A549 (cell line): ENCODE results near the gene ARAP3. TPM values are rescaled to one million over a fixed set of nuclear protein-coding genes. Genes with fewer than 3 reads are reported as not detected.
A peak's percentile ranks its signal among the peaks of the same experiment; 100 is the strongest.

Experiments used
- ATAC-seq, 2 experiments: fragments of 200-7000 bp in 1 of 2; fragments of >200 bp in 1 of 2; cut with Nextera tagmentation in 1 of 2; cut with Tn5 transposase in 1 of 2; 3 replicates each; pipeline versions ENCODE4 v1.8.0 to v1.9.1; 2018 to 2020; ENCODE audit warnings: mild to moderate bottlenecking in 1 of 2, moderate library complexity in 1 of 2
- CTCF ChIA-PET: fragments of 300-600 bp; sonication (Branson Sonifier 250); formaldehyde crosslinking; extraction: SDS; loops from one replicate; lab custom pipeline; 2021; ENCODE audit warnings: antibody characterized with exemption, inconsistent platforms; lab: Yijun Ruan, JAX
- POLR2A ChIA-PET: fragments of 350-600 bp; formaldehyde crosslinking; extraction: SDS; loops from one replicate; lab custom pipeline; 2021; ENCODE audit warnings: antibody characterized with exemption, inconsistent platforms; lab: Yijun Ruan, JAX
- DNase-seq, 2 experiments: peaks; one replicate each; pipeline versions ENCODE4 v3.0.0 to v3.0.0-alpha.2; 2011 to 2016; ENCODE audit warnings: low read depth in 1 of 2, low spot score in 1 of 2
- FAIRE-seq: peaks from 2 replicates; lab custom pipeline; 2011; peaks lifted over from hg19 to GRCh38; lab: Jason Lieb, UNC
- H3K27ac ChIP-seq, 2 experiments: fragments of >200 bp; sonication (Bioruptor Twin); formaldehyde crosslinking; 3 replicates each; pipeline ENCODE4 v1.5.1; 2016 to 2017
- H3K4me1 ChIP-seq: fragments of >200 bp; sonication (Bioruptor Twin); formaldehyde crosslinking; 3 replicates; pipeline ENCODE4 v1.6.1; 2016
- H3K4me2 ChIP-seq: fragments of >200 bp; sonication (Bioruptor Twin); formaldehyde crosslinking; 3 replicates; pipeline ENCODE4 v1.6.1; 2016
- H3K4me3 ChIP-seq: fragments of >200 bp; sonication (Bioruptor Twin); formaldehyde crosslinking; 3 replicates; pipeline ENCODE4 v1.5.1; 2016
- H3K9me3 ChIP-seq: fragments of >200 bp; sonication (Bioruptor Twin); formaldehyde crosslinking; 3 replicates; pipeline ENCODE4 v1.6.1; 2016
- CBX8 ChIP-seq: fragments of 200-600 bp; sonication (generic); IDR thresholded peaks from 2 replicates; pipeline ENCODE4 v1.6.1; 2016
- CHD4 ChIP-seq: fragments of 200-600 bp; sonication (generic); IDR thresholded peaks from 2 replicates; pipeline ENCODE4 v1.6.1; 2016; ENCODE audit warnings: antibody characterized with exemption, mild to moderate bottlenecking, borderline replicate concordance
- EHMT2 ChIP-seq: fragments of 200-600 bp; sonication (generic); IDR thresholded peaks from 2 replicates; pipeline ENCODE4 v1.6.1; 2016; ENCODE audit warnings: antibody characterized with exemption, low read depth, mild to moderate bottlenecking, moderate library complexity
- ESRRA ChIP-seq: fragments of 150-350 bp; IDR thresholded peaks from 2 replicates; pipeline ENCODE4 v1.6.1; 2014; ENCODE audit warnings: mild to moderate bottlenecking, low read length, borderline replicate concordance
- FOXS1 ChIP-seq: fragments of 250-450 bp; sonication (Bioruptor Pico); IDR thresholded peaks from 2 replicates; pipeline ENCODE4 v1.5.0; 2020; ENCODE audit warnings: mild to moderate bottlenecking, moderate library complexity
- HDAC2 ChIP-seq: fragments of 200-600 bp; sonication (generic); IDR thresholded peaks from 2 replicates; pipeline ENCODE4 v1.6.1; 2016
- HEYL ChIP-seq: fragments of 250-450 bp; sonication (Bioruptor Pico); IDR thresholded peaks from 2 replicates; pipeline ENCODE4 v1.8.0; 2021; ENCODE audit warnings: mild to moderate bottlenecking, moderate library complexity
- HOXB13 ChIP-seq: fragments of 250-450 bp; sonication (Bioruptor Pico); IDR thresholded peaks from 2 replicates; pipeline ENCODE4 v1.5.0; 2020; ENCODE audit warnings: low read depth, mild to moderate bottlenecking, moderate library complexity
- JUNB ChIP-seq: fragments of >200 bp; sonication (Bioruptor Twin); formaldehyde crosslinking; IDR thresholded peaks from 2 replicates; pipeline ENCODE4 v1.6.1; 2016
- KDM1A ChIP-seq: fragments of 200-600 bp; sonication (generic); IDR thresholded peaks from 2 replicates; pipeline ENCODE4 v1.6.1; 2016; ENCODE audit warnings: low read depth, mild to moderate bottlenecking
- KDM5A ChIP-seq: fragments of 200-600 bp; sonication (generic); IDR thresholded peaks from 2 replicates; pipeline ENCODE4 v1.6.1; 2016; ENCODE audit warnings: antibody characterized with exemption, mild to moderate bottlenecking
- MAFK ChIP-seq: fragments of 450-650 bp; IDR thresholded peaks from 2 replicates; pipeline ENCODE4 v1.6.1; 2014; ENCODE audit not compliant: partially characterized antibody
- MAZ ChIP-seq: fragments of 150-350 bp; IDR thresholded peaks from 2 replicates; pipeline ENCODE4 v1.6.1; 2014; ENCODE audit warnings: antibody characterized with exemption, low read depth, low read length, borderline replicate concordance
- NFE2L2 ChIP-seq: fragments of 150-350 bp; conservative IDR thresholded peaks from 2 replicates; pipeline ENCODE4 v1.6.1; 2014; ENCODE audit warnings: low read length
- NPAS2 ChIP-seq: fragments of 250-450 bp; sonication (Bioruptor Pico); IDR thresholded peaks from 2 replicates; pipeline ENCODE4 v1.8.0; 2022; ENCODE audit warnings: mild to moderate bottlenecking, moderate library complexity, borderline replicate concordance
- POLR2A ChIP-seq: IDR thresholded peaks from 2 replicates; pipeline ENCODE4 v1.6.1; 2012; ENCODE audit warnings: mild to moderate bottlenecking, low read length
- POLR2AphosphoS2 ChIP-seq: conservative IDR thresholded peaks from 2 replicates; pipeline ENCODE4 v1.6.1; 2012; ENCODE audit warnings: low read length, improper control_type of control experiment, inconsistent platforms
- RAD21 ChIP-seq, 2 experiments: fragments of >200 bp in 1 of 2; sonication (Bioruptor Twin) in 1 of 2; formaldehyde crosslinking in 1 of 2; IDR thresholded peaks in 1 of 2; conservative IDR thresholded peaks in 1 of 2; 2 replicates in 1 of 2; 3 replicates in 1 of 2; pipeline ENCODE4 v1.6.1; 2012 to 2018; ENCODE audit warnings: inconsistent platforms in 1 of 2
- RCOR1 ChIP-seq: fragments of 150-350 bp; IDR thresholded peaks from 2 replicates; pipeline ENCODE4 v1.6.1; 2014; ENCODE audit warnings: antibody characterized with exemption, low read length, low read depth
- RFX5 ChIP-seq: fragments of 450-650 bp; IDR thresholded peaks from 2 replicates; pipeline ENCODE4 v1.7.1; 2014; ENCODE audit warnings: antibody characterized with exemption, mild to moderate bottlenecking, moderate library complexity
- RNF2 ChIP-seq: fragments of 200-600 bp; sonication (generic); IDR thresholded peaks from 2 replicates; pipeline ENCODE4 v1.6.1; 2016; ENCODE audit warnings: low read depth, mild to moderate bottlenecking, antibody characterized with exemption, moderate library complexity, borderline replicate concordance
- TFCP2L1 ChIP-seq: fragments of 250-450 bp; sonication (Bioruptor Pico); IDR thresholded peaks from 2 replicates; pipeline ENCODE4 v1.5.0; 2021; ENCODE audit warnings: mild to moderate bottlenecking
- TP53 ChIP-seq: fragments of 250-450 bp; sonication (Bioruptor Pico); IDR thresholded peaks from 2 replicates; pipeline ENCODE4 v1.5.0; 2021; ENCODE audit warnings: mild to moderate bottlenecking, moderate library complexity
- ZSCAN20 ChIP-seq: fragments of 250-450 bp; sonication (Bioruptor Pico); IDR thresholded peaks from 2 replicates; pipeline ENCODE4 v1.8.0; 2022; ENCODE audit warnings: mild to moderate bottlenecking, moderate library complexity
- WGBS: methylation state at CpG from one replicate; pipeline ENCODE4 v1.1.6; 2017; ENCODE audit errors: missing lambda C conversion rate; 5-methylcytosine and 5-hydroxymethylcytosine counted together
- polyA plus RNA-seq, 4 experiments: library from polyadenylated mRNA; depleted of rRNA in 3 of 4; stranded (reverse); fragments of >200 nt; fragmentation: RNase III in 1 of 4; extraction: RNeasy Plus Mini Kit Qiagen cat#74134 plus additional on column Dnase treatment in 1 of 4; gene quantifications; 2 replicates in 3 of 4; 3 replicates in 1 of 4; pipeline ENCODE4 v1.2.3, GENCODE V29; 2011 to 2017
- TF ChIP-seq, protein P1 (sequence below): fragments of >200 bp; sonication (Bioruptor Twin); formaldehyde crosslinking; IDR thresholded peaks from 2 replicates; pipeline ENCODE4 v1.6.1; 2016
- TF ChIP-seq, protein P2 (sequence below): fragments of 200-600 bp; sonication (generic); IDR thresholded peaks from 2 replicates; pipeline ENCODE4 v1.6.1; 2016; ENCODE audit warnings: antibody characterized with exemption, mild to moderate bottlenecking, moderate library complexity
- TF ChIP-seq, protein P3 (sequence below): fragments of 150-350 bp; IDR thresholded peaks from 2 replicates; pipeline ENCODE4 v1.6.1; 2014; ENCODE audit warnings: low read depth, mild to moderate bottlenecking, low read length
- TF ChIP-seq, protein P4 (sequence below): fragments of 250-450 bp; sonication (Bioruptor Pico); IDR thresholded peaks from 2 replicates; pipeline ENCODE4 v1.5.0; 2021; ENCODE audit warnings: mild to moderate bottlenecking, moderate library complexity, borderline replicate concordance

The ARAP3 gene
- polyA plus RNA-seq, 2 of the 4 experiments (the other 2 are of a cell fraction) = 3.0 to 6.6 TPM

DNA sequence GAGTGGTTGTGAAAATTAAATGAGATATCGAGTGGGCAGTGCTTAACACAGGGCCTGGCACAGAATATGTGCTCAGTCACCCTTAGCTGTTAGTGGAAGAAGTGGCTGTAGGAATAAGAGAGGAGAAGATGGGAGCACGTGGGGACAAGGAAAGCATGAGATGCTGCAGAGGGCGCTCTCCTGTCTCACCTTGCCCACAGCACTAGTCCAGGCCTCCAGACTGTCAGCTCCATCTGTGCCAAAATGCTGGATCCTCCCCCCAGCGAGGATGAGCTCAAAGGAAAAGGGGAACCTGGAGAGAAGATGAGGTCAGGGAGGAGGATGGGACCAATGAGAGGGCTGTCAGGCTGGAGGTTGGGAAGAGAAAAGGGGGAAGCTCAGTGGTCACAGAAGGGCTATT lies 12.5 kb downstream of the ARAP3 start:
- no peak for FAIRE-seq
- ATAC-seq = peak in 1 of 2 experiments; percentile 36; a peak in 2 of 6 replicates
- CTCF ChIA-PET = interaction anchor here (0.6 to 11.0 kb wide), 12 partner anchors 12 to 300 kb away, joined by 3 to 120 read pairs (median 4); partner anchors contain the start of genes HDAC3, PCDH12, RELL2 and RNF14
- POLR2A ChIA-PET = interaction anchor here (0.6 to 1.1 kb wide), 4 partner anchors 22 to 344 kb away, joined by 3 to 8 read pairs (median 3); partner anchors contain the start of gene GNPDA1
- Histone ChIP-seq H3K4me2 (no peak overlapping the region), H3K27ac (no peak overlapping the region), H3K4me1 (peaks cover 4% of the 10 kb centered on the region; the same call in 1 of the 3 replicates), H3K4me3 (no peak overlapping the region), H3K9me3 (no peaks in the 10 kb centered on the region)
- DNase-seq = no peak
- WGBS = 77% methylated on average over 4 of the region's 4 CpGs
- TF ChIP-seq JUNB = no peak
- TF ChIP-seq FOXS1 (CRISPR knock-in tag) = no peak
- TF ChIP-seq HDAC2 = no peak
- no peak for TF ChIP-seq RNF2
- TF ChIP-seq ZSCAN20 (CRISPR knock-in tag) = no peak
- no peak for TF ChIP-seq MAFK
- TF ChIP-seq CHD4 = no peak
- TF ChIP-seq KDM5A = no peak
- no peak for TF ChIP-seq MAZ
- TF ChIP-seq, protein P1, sequence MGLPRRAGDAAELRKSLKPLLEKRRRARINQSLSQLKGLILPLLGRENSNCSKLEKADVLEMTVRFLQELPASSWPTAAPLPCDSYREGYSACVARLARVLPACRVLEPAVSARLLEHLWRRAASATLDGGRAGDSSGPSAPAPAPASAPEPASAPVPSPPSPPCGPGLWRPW = no peak
- no peak for TF ChIP-seq RCOR1
- no peak for TF ChIP-seq NFE2L2
- TF ChIP-seq, all 56 proteins: peak for 0

DNA sequence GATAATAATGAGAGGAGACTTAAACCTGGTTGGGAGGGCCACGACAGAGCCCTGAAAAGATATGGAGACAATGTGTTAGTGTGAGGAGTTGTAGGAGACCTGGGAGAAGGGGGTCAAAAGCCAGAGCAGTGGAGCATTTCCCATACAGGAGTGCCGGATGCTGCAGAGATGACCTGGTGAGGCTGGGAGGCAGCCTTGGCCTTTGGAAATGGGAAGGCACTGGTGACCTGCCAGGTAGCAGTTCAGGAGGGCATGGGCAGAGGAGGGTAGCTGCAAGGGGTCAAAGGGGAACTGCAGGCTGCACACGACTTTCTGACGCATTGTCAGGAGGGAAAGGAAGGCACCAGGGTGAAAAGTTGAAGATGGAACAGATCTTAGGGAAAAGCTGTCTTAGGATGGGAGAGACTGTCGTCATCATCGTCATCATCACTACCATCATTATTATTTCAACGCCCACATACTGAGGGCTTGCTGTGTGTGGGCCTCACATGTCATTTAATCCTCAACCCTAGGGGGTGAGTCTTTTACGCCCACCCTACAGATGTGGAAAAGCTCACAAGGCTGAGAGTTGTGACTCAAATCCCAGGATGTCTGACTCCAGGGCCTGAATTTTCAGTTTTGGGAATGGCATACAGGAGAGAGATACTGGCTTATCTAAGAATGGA lies 13.3 kb downstream of the ARAP3 start:
- Histone ChIP-seq H3K27ac (no peak overlapping the region), H3K4me2 (no peak overlapping the region)
- CTCF ChIA-PET = interaction anchor here (0.6 to 11.0 kb wide), 10 partner anchors 11 to 292 kb away, joined by 3 to 120 read pairs (median 4); partner anchors contain the start of genes HDAC3, PCDH12 and RELL2

More for the DNA sequence above, 13.3 kb downstream of the ARAP3 start:
- H3K4me1 ChIP-seq = peaks cover 4% of the 10 kb centered on the region; the same call in 1 of the 3 replicates
- TF ChIP-seq, protein P2, sequence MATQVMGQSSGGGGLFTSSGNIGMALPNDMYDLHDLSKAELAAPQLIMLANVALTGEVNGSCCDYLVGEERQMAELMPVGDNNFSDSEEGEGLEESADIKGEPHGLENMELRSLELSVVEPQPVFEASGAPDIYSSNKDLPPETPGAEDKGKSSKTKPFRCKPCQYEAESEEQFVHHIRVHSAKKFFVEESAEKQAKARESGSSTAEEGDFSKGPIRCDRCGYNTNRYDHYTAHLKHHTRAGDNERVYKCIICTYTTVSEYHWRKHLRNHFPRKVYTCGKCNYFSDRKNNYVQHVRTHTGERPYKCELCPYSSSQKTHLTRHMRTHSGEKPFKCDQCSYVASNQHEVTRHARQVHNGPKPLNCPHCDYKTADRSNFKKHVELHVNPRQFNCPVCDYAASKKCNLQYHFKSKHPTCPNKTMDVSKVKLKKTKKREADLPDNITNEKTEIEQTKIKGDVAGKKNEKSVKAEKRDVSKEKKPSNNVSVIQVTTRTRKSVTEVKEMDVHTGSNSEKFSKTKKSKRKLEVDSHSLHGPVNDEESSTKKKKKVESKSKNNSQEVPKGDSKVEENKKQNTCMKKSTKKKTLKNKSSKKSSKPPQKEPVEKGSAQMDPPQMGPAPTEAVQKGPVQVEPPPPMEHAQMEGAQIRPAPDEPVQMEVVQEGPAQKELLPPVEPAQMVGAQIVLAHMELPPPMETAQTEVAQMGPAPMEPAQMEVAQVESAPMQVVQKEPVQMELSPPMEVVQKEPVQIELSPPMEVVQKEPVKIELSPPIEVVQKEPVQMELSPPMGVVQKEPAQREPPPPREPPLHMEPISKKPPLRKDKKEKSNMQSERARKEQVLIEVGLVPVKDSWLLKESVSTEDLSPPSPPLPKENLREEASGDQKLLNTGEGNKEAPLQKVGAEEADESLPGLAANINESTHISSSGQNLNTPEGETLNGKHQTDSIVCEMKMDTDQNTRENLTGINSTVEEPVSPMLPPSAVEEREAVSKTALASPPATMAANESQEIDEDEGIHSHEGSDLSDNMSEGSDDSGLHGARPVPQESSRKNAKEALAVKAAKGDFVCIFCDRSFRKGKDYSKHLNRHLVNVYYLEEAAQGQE = no peak
- TF ChIP-seq RAD21 (conservative IDR thresholded peaks at IDR 0.05 in 1 of 2, IDR thresholded peaks at IDR 0.05 in 1 of 2) (no peak), KDM1A (no peak), POLR2A (no peak), TFCP2L1 (CRISPR knock-in tag) (no peak), HDAC2 (no peak), NPAS2 (no peak), HOXB13 (CRISPR knock-in tag) (no peak), EHMT2 (no peak), HEYL (CRISPR knock-in tag) (no peak), TP53 (CRISPR knock-in tag) (no peak), MAFK (no peak), RNF2 (no peak), CBX8 (no peak), RFX5 (no peak), ESRRA (no peak), POLR2AphosphoS2 (no peak)
- TF ChIP-seq, protein P3, sequence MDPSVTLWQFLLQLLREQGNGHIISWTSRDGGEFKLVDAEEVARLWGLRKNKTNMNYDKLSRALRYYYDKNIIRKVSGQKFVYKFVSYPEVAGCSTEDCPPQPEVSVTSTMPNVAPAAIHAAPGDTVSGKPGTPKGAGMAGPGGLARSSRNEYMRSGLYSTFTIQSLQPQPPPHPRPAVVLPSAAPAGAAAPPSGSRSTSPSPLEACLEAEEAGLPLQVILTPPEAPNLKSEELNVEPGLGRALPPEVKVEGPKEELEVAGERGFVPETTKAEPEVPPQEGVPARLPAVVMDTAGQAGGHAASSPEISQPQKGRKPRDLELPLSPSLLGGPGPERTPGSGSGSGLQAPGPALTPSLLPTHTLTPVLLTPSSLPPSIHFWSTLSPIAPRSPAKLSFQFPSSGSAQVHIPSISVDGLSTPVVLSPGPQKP = no peak
- TF ChIP-seq, protein P4, sequence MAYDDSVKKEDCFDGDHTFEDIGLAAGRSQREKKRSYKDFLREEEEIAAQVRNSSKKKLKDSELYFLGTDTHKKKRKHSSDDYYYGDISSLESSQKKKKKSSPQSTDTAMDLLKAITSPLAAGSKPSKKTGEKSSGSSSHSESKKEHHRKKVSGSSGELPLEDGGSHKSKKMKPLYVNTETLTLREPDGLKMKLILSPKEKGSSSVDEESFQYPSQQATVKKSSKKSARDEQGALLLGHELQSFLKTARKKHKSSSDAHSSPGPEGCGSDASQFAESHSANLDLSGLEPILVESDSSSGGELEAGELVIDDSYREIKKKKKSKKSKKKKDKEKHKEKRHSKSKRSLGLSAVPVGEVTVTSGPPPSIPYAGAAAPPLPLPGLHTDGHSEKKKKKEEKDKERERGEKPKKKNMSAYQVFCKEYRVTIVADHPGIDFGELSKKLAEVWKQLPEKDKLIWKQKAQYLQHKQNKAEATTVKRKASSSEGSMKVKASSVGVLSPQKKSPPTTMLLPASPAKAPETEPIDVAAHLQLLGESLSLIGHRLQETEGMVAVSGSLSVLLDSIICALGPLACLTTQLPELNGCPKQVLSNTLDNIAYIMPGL (CRISPR knock-in tag) = no peak
- H3K4me3 ChIP-seq = no peak overlapping the region
- ATAC-seq = no peak
- DNase-seq = no peak
- POLR2A ChIA-PET = interaction anchor here (0.6 to 1.1 kb wide), 2 partner anchors 23 to 344 kb away, joined by 3 read pairs; partner anchors contain the start of gene GNPDA1
- 73% methylated on average over 8 of the region's 8 CpGs for WGBS
- no peak for FAIRE-seq
- no peaks in the 10 kb centered on the region for H3K9me3 ChIP-seq
